Neural crest cell (in vitro differentiated cells): ENCODE data around the gene ZFR2. TPM values are rescaled to one million over a fixed set of nuclear protein-coding genes. Genes with fewer than 3 reads are reported as not detected.
A peak's percentile ranks its signal among the peaks of the same experiment; 100 is the strongest.

Experiments used
- DNase-seq: peaks from one replicate; pipeline ENCODE4 v3.0.0; 2021; ENCODE audit warnings: low read depth, mixed read lengths, low spot score
- H3K27ac Mint-ChIP-seq: one replicate; pipeline ENCODE4 v1.8.0; 2021; ENCODE audit warnings: mild to moderate bottlenecking, mixed read lengths; ENCODE audit not compliant: unreplicated experiment
- H3K27me3 Mint-ChIP-seq: 2 replicates; pipeline ENCODE4 v1.8.0; 2021; ENCODE audit warnings: low read depth, mild to moderate bottlenecking, mixed read lengths
- H3K36me3 Mint-ChIP-seq: 2 replicates; pipeline ENCODE4 v1.8.0; 2021; ENCODE audit warnings: low read depth, mild to moderate bottlenecking, mixed read lengths
- H3K4me1 Mint-ChIP-seq: 2 replicates; pipeline ENCODE4 v1.8.0; 2021; ENCODE audit warnings: mixed read lengths
- H3K4me3 Mint-ChIP-seq: one replicate; pipeline ENCODE4 v1.8.0; 2021; ENCODE audit warnings: mild to moderate bottlenecking, mixed read lengths
- H3K9me3 Mint-ChIP-seq: 2 replicates; pipeline ENCODE4 v1.8.0; 2021; ENCODE audit warnings: mixed read lengths
- CTCF ChIP-seq: fragments of 200-600 bp; sonication (generic); conservative IDR thresholded peaks from 2 replicates; pipeline ENCODE4 v1.5.0; 2021; ENCODE audit warnings: antibody characterized with exemption, mild to moderate bottlenecking
- total RNA-seq: library from RNA; stranded (reverse); gene quantifications from 2 replicates; pipeline ENCODE4 v1.2.1, GENCODE V29; 2021

Gene ZFR2
- total RNA-seq, 1 donor from 2014 or later: 4.2 TPM

DNA sequence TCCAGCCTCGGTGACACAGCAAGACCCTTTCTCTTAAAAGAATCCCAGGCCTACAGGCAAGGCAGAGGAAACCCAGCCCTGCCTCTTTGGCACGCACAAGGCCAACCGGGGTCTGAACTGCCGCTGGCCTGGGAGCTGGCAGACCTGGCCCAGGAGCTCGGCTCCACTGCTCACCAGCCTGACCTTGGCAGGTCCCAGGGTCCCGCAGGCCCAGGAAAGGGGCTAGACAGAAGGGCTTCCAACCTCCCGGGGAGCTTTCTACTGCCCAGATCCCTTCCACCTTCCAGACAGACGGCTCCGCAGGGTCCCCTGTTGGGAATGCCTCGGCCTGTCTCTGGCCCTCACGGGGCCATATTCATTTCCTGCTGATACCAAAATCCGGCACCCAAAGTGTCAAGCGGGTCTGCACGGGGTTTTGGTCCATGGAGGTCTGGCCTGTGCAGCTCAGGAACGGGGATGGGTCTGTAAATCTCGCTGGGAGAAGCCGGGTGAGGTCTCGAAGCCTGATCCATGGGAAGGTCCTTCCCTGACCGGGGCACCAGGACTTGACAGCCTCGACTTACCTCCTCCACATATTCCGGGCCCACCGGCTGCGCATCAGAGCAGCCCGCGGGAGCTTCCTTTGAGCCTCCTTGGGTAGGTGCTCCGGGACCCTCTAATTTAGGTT is 46.0 kb downstream of the ZFR2 start:
- no peak for DNase-seq
- H3K27me3 Mint-ChIP-seq: no peaks in the 10 kb centered on the region
- H3K27ac Mint-ChIP-seq: no peak overlapping the region
- H3K9me3 Mint-ChIP-seq: no peaks in the 10 kb centered on the region
- TF ChIP-seq CTCF: no peak
- H3K4me3 Mint-ChIP-seq: no peak overlapping the region
- no peaks in the 10 kb centered on the region for H3K36me3 Mint-ChIP-seq
- H3K4me1 Mint-ChIP-seq: no peaks in the 10 kb centered on the region

GRCh38 chr19:3821857-3822364 is 46.9 kb downstream of the ZFR2 start:
- TF ChIP-seq CTCF: peak; percentile 98
- Mint-ChIP-seq H3K4me3 (no peak overlapping the region), H3K36me3 (no peaks in the 10 kb centered on the region), H3K27me3 (no peaks in the 10 kb centered on the region), H3K9me3 (no peaks in the 10 kb centered on the region), H3K27ac (no peak overlapping the region), H3K4me1 (no peaks in the 10 kb centered on the region)
- peak; percentile 89 for DNase-seq

GRCh38 chr19:3821156-3821555 is 47.7 kb downstream of the ZFR2 start:
- H3K27ac Mint-ChIP-seq: no peak overlapping the region
- TF ChIP-seq CTCF: no peak
- no peaks in the 10 kb centered on the region for H3K9me3 Mint-ChIP-seq
- DNase-seq: no peak
- no peaks in the 10 kb centered on the region for H3K36me3 Mint-ChIP-seq
- H3K27me3 Mint-ChIP-seq: no peaks in the 10 kb centered on the region
- no peak overlapping the region for H3K4me3 Mint-ChIP-seq
- H3K4me1 Mint-ChIP-seq: no peaks in the 10 kb centered on the region

- Mint-ChIP-seq H3K36me3 (no peaks in the 10 kb centered on the region), H3K27me3 (no peaks in the 10 kb centered on the region), H3K4me1 (no peaks in the 10 kb centered on the region), H3K4me3 (no peak overlapping the region), H3K27ac (no peak overlapping the region), H3K9me3 (no peaks in the 10 kb centered on the region)
- TF ChIP-seq CTCF: no peak
- DNase-seq: no peak
These were observed 48.8 kb downstream of the ZFR2 start for GRCh38 chr19:3819989-3820388.

GRCh38 chr19:3818918-3819317 is 49.9 kb downstream of the ZFR2 start:
- no peak for DNase-seq
- no peaks in the 10 kb centered on the region for H3K27me3 Mint-ChIP-seq
- no peaks in the 10 kb centered on the region for H3K4me1 Mint-ChIP-seq
- H3K4me3 Mint-ChIP-seq: no peak overlapping the region
- H3K9me3 Mint-ChIP-seq: no peaks in the 10 kb centered on the region
- no peaks in the 10 kb centered on the region for H3K36me3 Mint-ChIP-seq
- H3K27ac Mint-ChIP-seq: no peak overlapping the region
- TF ChIP-seq CTCF: no peak
